HepG2 (cell line): ENCODE data around the gene IGF2. TPM values are rescaled to one million over a fixed set of nuclear protein-coding genes. Genes with fewer than 3 reads are reported as not detected.

Experiments
- ATAC-seq: fragments of 200-7000 bp; cut with Tn5 transposase; 3 replicates; pipeline ENCODE4 v1.9.1; 2020; ENCODE audit warnings: mild to moderate bottlenecking, moderate library complexity
- BruUV-seq: library from RNA; stranded (reverse); fragments of 400-500 nt; replicated peaks from 2 replicates; lab custom pipeline; 2021; lab: Mats Ljungman, UMichigan
- CTCF ChIA-PET: fragments of 300-600 bp; formaldehyde crosslinking; extraction: SDS; loops from one replicate; lab custom pipeline; 2021; ENCODE audit warnings: low total read pairs, inconsistent platforms, low intra/inter-chr PET ratio; lab: Yijun Ruan, JAX
- POLR2A ChIA-PET: fragments of 350-600 bp; sonication (Branson Sonifier 250); formaldehyde crosslinking; loops from one replicate; lab custom pipeline; 2020; ENCODE audit warnings: antibody characterized with exemption, inconsistent platforms; lab: Yijun Ruan, JAX
- DNase-seq: peaks from one replicate; pipeline ENCODE4 v3.0.0-alpha.2; 2015; ENCODE audit warnings: low spot score
- FAIRE-seq: peaks from 3 replicates; lab custom pipeline; 2011; peaks lifted over from hg19 to GRCh38; lab: Jason Lieb, UNC
- H2AFZ ChIP-seq: one replicate; pipeline ENCODE4 v1.6.1; 2011; ENCODE audit warnings: low read length, inconsistent platforms
- H3K27ac ChIP-seq: fragments of 300-600 bp; 3 replicates; pipeline ENCODE4 v1.8.0; 2011; ENCODE audit warnings: mixed run types, mild to moderate bottlenecking, mixed read lengths, low read length, inconsistent platforms; ENCODE audit not compliant: insufficient read depth; ENCODE audit errors: extremely low read length
- H3K27me3 ChIP-seq, 2 experiments: fragments of 200-600 bp in 1 of 2; 2 replicates in 1 of 2; 3 replicates in 1 of 2; pipeline versions ENCODE4 v1.6.0 to v1.8.0; 2011; ENCODE audit warnings: low read length in 2 of 2, mild to moderate bottlenecking in 2 of 2, moderate library complexity in 2 of 2, inconsistent platforms in 1 of 2; ENCODE audit not compliant: insufficient read depth in 2 of 2, control insufficient read depth in 1 of 2
- H3K36me3 ChIP-seq, 2 experiments: fragments of 200-600 bp in 1 of 2; replicated peaks in 1 of 2; 2 replicates in 1 of 2; 3 replicates in 1 of 2; pipeline versions ENCODE4 v1.5.1 to v1.8.0; 2011; ENCODE audit warnings: low read length in 2 of 2, inconsistent platforms in 1 of 2; ENCODE audit not compliant: insufficient read depth in 2 of 2, control insufficient read depth in 1 of 2
- H3K4me1 ChIP-seq: 2 replicates; pipeline ENCODE4 v1.5.1; 2012; ENCODE audit warnings: low read length, inconsistent platforms; ENCODE audit not compliant: insufficient read depth
- H3K4me2 ChIP-seq: 2 replicates; pipeline ENCODE4 v1.6.0; 2011; ENCODE audit warnings: low read depth, low read length, inconsistent platforms
- H3K4me3 ChIP-seq, 3 experiments: fragments of 200-600 bp in 1 of 3; sonication (generic), shearing (Covaris generic) in 1 of 3; replicated peaks in 1 of 3; 2 replicates each; pipeline ENCODE4 v1.5.1; 2011 to 2016; ENCODE audit warnings: low read length in 3 of 3, inconsistent platforms in 2 of 3, low read depth in 2 of 3, mild to moderate bottlenecking in 2 of 3, control low read depth in 1 of 3, mixed read lengths in 1 of 3; ENCODE audit not compliant: insufficient read depth in 1 of 3
- H3K79me2 ChIP-seq: one replicate; pipeline ENCODE4 v1.6.1; 2011; ENCODE audit warnings: low read length, inconsistent platforms; ENCODE audit not compliant: insufficient read depth
- H3K9ac ChIP-seq: 2 replicates; pipeline ENCODE4 v1.6.0; 2011; ENCODE audit warnings: mild to moderate bottlenecking, low read depth, low read length, inconsistent platforms; ENCODE audit not compliant: insufficient read depth
- H3K9me3 ChIP-seq: 2 replicates; pipeline ENCODE4 v1.5.1; 2012; ENCODE audit warnings: mild to moderate bottlenecking, low read length
- H4K20me1 ChIP-seq: 2 replicates; pipeline ENCODE4 v1.6.0; 2011; ENCODE audit warnings: inconsistent platforms, mild to moderate bottlenecking, low read length, moderate library complexity; ENCODE audit not compliant: insufficient read depth
- ADNP ChIP-seq: sonication (generic); formaldehyde crosslinking; IDR thresholded peaks from 2 replicates; pipeline ENCODE4 v1.4.0; 2020; ENCODE audit warnings: missing genetic modification reagents
- FOXO1 ChIP-seq: sonication (generic); formaldehyde crosslinking; IDR thresholded peaks from 2 replicates; pipeline ENCODE4 v1.4.0; 2020; ENCODE audit warnings: missing genetic modification reagents
- KAT7 ChIP-seq: IDR thresholded peaks from 2 replicates; pipeline ENCODE4 v1.6.1; 2018; ENCODE audit warnings: borderline replicate concordance, missing compliant biosample characterization
- MAFK ChIP-seq, 2 experiments: IDR thresholded peaks in 1 of 2; conservative IDR thresholded peaks in 1 of 2; 2 replicates each; pipeline ENCODE4 v1.6.1; 2011; ENCODE audit warnings: improper control_type of control experiment in 2 of 2, low read length in 2 of 2
- SP2 ChIP-seq: sonication (generic); formaldehyde crosslinking; IDR thresholded peaks from 2 replicates; pipeline ENCODE4 v1.5.1; 2020; ENCODE audit warnings: mild to moderate bottlenecking, missing genetic modification reagents
- TBP ChIP-seq: sonication (generic); formaldehyde crosslinking; IDR thresholded peaks from 2 replicates; pipeline ENCODE4 v1.5.0; 2020; ENCODE audit warnings: missing genetic modification reagents
- ZBTB20 ChIP-seq: sonication (generic); formaldehyde crosslinking; IDR thresholded peaks from 2 replicates; pipeline ENCODE4 v1.8.1; 2023; ENCODE audit warnings: missing genetic modification reagents, low read depth, mild to moderate bottlenecking, borderline replicate concordance
- ZNF263 ChIP-seq: sonication (generic); formaldehyde crosslinking; IDR thresholded peaks from 2 replicates; pipeline ENCODE4 v1.4.0; 2020; ENCODE audit warnings: missing genetic modification reagents
- ZNF292 ChIP-seq: sonication (generic); formaldehyde crosslinking; IDR thresholded peaks from 2 replicates; pipeline ENCODE4 v1.8.1; 2022; ENCODE audit warnings: mild to moderate bottlenecking, low read depth, missing genetic modification reagents, borderline replicate concordance
- ZNF337 ChIP-seq: sonication (generic); formaldehyde crosslinking; IDR thresholded peaks from 2 replicates; pipeline ENCODE4 v1.5.1; 2020; ENCODE audit warnings: missing genetic modification reagents, low read depth, mild to moderate bottlenecking, borderline replicate concordance
- ZNF530 ChIP-seq: sonication (generic); formaldehyde crosslinking; IDR thresholded peaks from 2 replicates; pipeline ENCODE4 v1.5.0; 2020; ENCODE audit warnings: low read depth, mild to moderate bottlenecking, missing genetic modification reagents
- ZNF652 ChIP-seq: IDR thresholded peaks from 2 replicates; pipeline ENCODE4 v1.6.1; 2016; ENCODE audit warnings: low read depth, borderline replicate concordance
- ZNF678 ChIP-seq: sonication (generic); formaldehyde crosslinking; IDR thresholded peaks from 2 replicates; pipeline ENCODE4 v1.4.0; 2020; ENCODE audit warnings: mild to moderate bottlenecking, missing genetic modification reagents
- ZNF761 ChIP-seq: sonication (generic); formaldehyde crosslinking; conservative IDR thresholded peaks from 2 replicates; pipeline ENCODE4 v1.4.0; 2020; ENCODE audit warnings: mild to moderate bottlenecking, missing genetic modification reagents
- WGBS: methylation state at CpG from one replicate; pipeline ENCODE4 v1.1.6; 2017; ENCODE audit warnings: low lambda C conversion rate; 5-methylcytosine and 5-hydroxymethylcytosine counted together
- in situ Hi-C: cut with HindIII; loops from 2 replicates; pipeline ENCODE4 v1.10.0; 2017; ENCODE audit warnings: low pct_unique_long_range_greater_than_20kb; ENCODE audit not compliant: extremely low pct_ligation_motif_present
- intact Hi-C: fragments of 100-400 bp; cut with micrococcal nuclease; formaldehyde crosslinking; loops from one replicate; pipeline ENCODE4 v1.10.0; 2022; ENCODE audit not compliant: unreplicated experiment
- polyA plus RNA-seq, 8 experiments: library from polyadenylated mRNA; depleted of rRNA in 3 of 8; stranded (reverse) in 7 of 8; unstranded in 1 of 8; fragments of >200 nt; fragmentation: Illumina TruSeq in 4 of 8; extraction: Trizol in 4 of 8; gene quantifications; 2 replicates each; pipeline versions ENCODE4 v1.2.1 to v1.2.3, GENCODE V29; 2011 to 2016; ENCODE audit warnings: low read depth in 4 of 8, missing spikeins in 1 of 8, mixed read lengths in 1 of 8; ENCODE audit not compliant: insufficient read depth in 1 of 8
- total RNA-seq, 5 experiments: library from RNA; depleted of rRNA; stranded (reverse); fragments of >200 nt; fragmentation: Illumina TruSeq; extraction: Trizol; gene quantifications; 2 replicates each; pipeline ENCODE4 v1.2.3, GENCODE V29; 2016; ENCODE audit warnings: low read depth in 1 of 5
- TF ChIP-seq, protein P1 (sequence below): sonication (generic); formaldehyde crosslinking; IDR thresholded peaks from 2 replicates; pipeline ENCODE4 v1.9.0; 2022; ENCODE audit warnings: missing genetic modification reagents, mild to moderate bottlenecking, borderline replicate concordance

IGF2 gene
- total and polyA plus RNA-seq, 2 of the 13 experiments (the other 11 are each of a cell fraction or from before 2014, with no cell fraction given) = 79.1 to 254 TPM

DNA sequence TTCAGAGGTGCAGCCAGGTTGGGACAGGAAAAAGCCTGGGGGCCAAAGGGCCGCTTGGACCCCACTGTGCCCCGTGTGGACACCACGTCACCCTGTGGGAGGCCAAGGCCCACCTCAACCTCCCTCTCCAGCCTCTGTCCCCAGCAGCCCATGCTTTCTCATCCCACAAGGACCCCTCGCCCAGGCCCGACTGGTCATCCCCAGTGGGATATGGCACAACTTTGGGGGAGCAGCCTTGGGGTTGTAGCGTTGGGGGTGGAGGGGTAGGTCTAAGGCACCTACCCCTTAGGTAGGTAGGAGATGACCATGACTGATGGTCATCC is 44.0 kb downstream of the IGF2 start:
- peaks cover 4 to 24% of the 10 kb centered on the region in 2 experiments; a peak in 4 of 5 replicates for H3K27me3 ChIP-seq
- no peaks in the 10 kb centered on the region for H3K79me2 ChIP-seq
- H3K36me3 ChIP-seq = no peaks in the 10 kb centered on the region
- no TSS peak for BruUV-seq
- no peaks in the 10 kb centered on the region for H3K9me3 ChIP-seq
- H2AFZ ChIP-seq = no peak overlapping the region
- no peak overlapping the region for H3K9ac ChIP-seq
- no peak overlapping the region for H3K4me2 ChIP-seq
- H3K4me1 ChIP-seq = peaks cover 44% of the 10 kb centered on the region
- no peak overlapping the region for H3K27ac ChIP-seq
- no CpG with 5 or more reads among the region's 6 CpGs for WGBS
- FAIRE-seq (no peak), ATAC-seq (no peak), DNase-seq (no peak)
- TF ChIP-seq ZNF761 (CRISPR knock-in tag) = no peak
- TF ChIP-seq FOXO1 (CRISPR knock-in tag) = no peak
- TF ChIP-seq SP2 (CRISPR knock-in tag) = no peak
- no peak for TF ChIP-seq TBP (CRISPR knock-in tag)
- no peak for TF ChIP-seq ZNF337
- TF ChIP-seq, protein P1, sequence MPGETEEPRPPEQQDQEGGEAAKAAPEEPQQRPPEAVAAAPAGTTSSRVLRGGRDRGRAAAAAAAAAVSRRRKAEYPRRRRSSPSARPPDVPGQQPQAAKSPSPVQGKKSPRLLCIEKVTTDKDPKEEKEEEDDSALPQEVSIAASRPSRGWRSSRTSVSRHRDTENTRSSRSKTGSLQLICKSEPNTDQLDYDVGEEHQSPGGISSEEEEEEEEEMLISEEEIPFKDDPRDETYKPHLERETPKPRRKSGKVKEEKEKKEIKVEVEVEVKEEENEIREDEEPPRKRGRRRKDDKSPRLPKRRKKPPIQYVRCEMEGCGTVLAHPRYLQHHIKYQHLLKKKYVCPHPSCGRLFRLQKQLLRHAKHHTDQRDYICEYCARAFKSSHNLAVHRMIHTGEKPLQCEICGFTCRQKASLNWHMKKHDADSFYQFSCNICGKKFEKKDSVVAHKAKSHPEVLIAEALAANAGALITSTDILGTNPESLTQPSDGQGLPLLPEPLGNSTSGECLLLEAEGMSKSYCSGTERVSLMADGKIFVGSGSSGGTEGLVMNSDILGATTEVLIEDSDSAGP (CRISPR knock-in tag) = no peak
- TF ChIP-seq KAT7 (CRISPR knock-in tag) = no peak
- TF ChIP-seq MAFK (conservative IDR thresholded peaks at IDR 0.05 in 1 of 2, IDR thresholded peaks at IDR 0.05 in 1 of 2; ENCODE audit: low read length in 2 of 2) = no peak
- no peak for TF ChIP-seq ZNF678 (CRISPR knock-in tag)
- no peak for TF ChIP-seq ZBTB20 (CRISPR knock-in tag)
- TF ChIP-seq ZNF292 = no peak
- TF ChIP-seq ADNP (CRISPR knock-in tag) = no peak
- no peak for TF ChIP-seq ZNF530 (CRISPR knock-in tag)
- no peak for TF ChIP-seq ZNF652 (CRISPR knock-in tag)
- TF ChIP-seq ZNF263 (CRISPR knock-in tag) = no peak
- intact Hi-C loops = no loop called here
- in situ Hi-C loops = no loop called here
- CTCF ChIA-PET = no interaction called here
- no peaks in the 10 kb centered on the region for H4K20me1 ChIP-seq
- H3K4me3 ChIP-seq = no peak overlapping the region
- POLR2A ChIA-PET = no interaction called here
